HCT116 (cell line): Measurements from ENCODE around the gene RGPD3.

Experiments
- EZH2 ChIP-seq: fragments of 200-600 bp; sonication (generic); IDR thresholded peaks from 2 replicates; pipeline ENCODE4 v1.6.1; 2017; ENCODE audit warnings: antibody characterized with exemption, mixed run types
- POLR2A ChIP-seq: IDR thresholded peaks from 2 replicates; pipeline ENCODE4 v1.7.0; 2011; ENCODE audit warnings: borderline replicate concordance; ENCODE audit not compliant: insufficient read depth, insufficient read length; ENCODE audit errors: extremely low read depth
- SIN3A ChIP-seq: IDR thresholded peaks from 2 replicates; pipeline ENCODE4 v1.6.1; 2012; ENCODE audit warnings: low read depth
- TF ChIP-seq, protein P1 (sequence below): IDR thresholded peaks from 2 replicates; pipeline ENCODE4 v1.6.1; 2012
- TF ChIP-seq, protein P2 (sequence below): IDR thresholded peaks from 2 replicates; pipeline ENCODE4 v1.6.1; 2011; ENCODE audit warnings: mild to moderate bottlenecking, low read length, moderate library complexity; ENCODE audit not compliant: insufficient replicate concordance; ENCODE audit errors: extremely low read depth
- TF ChIP-seq, protein P3 (sequence below): IDR thresholded peaks from 2 replicates; pipeline ENCODE4 v1.6.1; 2012; ENCODE audit warnings: low read depth

DNA sequence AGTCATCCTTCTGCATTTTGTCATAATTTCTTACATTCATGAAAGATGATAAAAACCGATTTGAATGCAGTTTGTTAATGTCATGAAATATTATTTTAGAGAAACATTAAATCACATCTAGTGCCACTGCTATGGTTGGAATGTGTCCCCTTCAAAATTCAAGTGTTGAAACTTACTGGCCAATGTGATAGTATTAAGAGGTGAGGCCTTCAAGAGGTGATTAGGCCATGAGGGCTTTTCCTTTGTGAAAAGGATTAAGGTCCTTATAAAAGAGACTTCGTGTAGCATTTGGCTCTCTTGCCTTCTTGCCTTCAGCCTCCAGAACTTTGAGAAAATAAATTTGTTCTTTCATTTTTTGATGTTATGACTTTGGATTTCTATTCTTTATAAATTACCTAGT is 117.2 kb downstream of the RGPD3 start:
- TF ChIP-seq POLR2A = no peak
- no peak for TF ChIP-seq EZH2
- TF ChIP-seq, protein P1, sequence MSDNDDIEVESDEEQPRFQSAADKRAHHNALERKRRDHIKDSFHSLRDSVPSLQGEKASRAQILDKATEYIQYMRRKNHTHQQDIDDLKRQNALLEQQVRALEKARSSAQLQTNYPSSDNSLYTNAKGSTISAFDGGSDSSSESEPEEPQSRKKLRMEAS = no peak
- TF ChIP-seq, protein P2, sequence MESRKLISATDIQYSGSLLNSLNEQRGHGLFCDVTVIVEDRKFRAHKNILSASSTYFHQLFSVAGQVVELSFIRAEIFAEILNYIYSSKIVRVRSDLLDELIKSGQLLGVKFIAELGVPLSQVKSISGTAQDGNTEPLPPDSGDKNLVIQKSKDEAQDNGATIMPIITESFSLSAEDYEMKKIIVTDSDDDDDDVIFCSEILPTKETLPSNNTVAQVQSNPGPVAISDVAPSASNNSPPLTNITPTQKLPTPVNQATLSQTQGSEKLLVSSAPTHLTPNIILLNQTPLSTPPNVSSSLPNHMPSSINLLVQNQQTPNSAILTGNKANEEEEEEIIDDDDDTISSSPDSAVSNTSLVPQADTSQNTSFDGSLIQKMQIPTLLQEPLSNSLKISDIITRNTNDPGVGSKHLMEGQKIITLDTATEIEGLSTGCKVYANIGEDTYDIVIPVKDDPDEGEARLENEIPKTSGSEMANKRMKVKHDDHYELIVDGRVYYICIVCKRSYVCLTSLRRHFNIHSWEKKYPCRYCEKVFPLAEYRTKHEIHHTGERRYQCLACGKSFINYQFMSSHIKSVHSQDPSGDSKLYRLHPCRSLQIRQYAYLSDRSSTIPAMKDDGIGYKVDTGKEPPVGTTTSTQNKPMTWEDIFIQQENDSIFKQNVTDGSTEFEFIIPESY = no peak
- TF ChIP-seq SIN3A = no peak
- TF ChIP-seq, protein P3, sequence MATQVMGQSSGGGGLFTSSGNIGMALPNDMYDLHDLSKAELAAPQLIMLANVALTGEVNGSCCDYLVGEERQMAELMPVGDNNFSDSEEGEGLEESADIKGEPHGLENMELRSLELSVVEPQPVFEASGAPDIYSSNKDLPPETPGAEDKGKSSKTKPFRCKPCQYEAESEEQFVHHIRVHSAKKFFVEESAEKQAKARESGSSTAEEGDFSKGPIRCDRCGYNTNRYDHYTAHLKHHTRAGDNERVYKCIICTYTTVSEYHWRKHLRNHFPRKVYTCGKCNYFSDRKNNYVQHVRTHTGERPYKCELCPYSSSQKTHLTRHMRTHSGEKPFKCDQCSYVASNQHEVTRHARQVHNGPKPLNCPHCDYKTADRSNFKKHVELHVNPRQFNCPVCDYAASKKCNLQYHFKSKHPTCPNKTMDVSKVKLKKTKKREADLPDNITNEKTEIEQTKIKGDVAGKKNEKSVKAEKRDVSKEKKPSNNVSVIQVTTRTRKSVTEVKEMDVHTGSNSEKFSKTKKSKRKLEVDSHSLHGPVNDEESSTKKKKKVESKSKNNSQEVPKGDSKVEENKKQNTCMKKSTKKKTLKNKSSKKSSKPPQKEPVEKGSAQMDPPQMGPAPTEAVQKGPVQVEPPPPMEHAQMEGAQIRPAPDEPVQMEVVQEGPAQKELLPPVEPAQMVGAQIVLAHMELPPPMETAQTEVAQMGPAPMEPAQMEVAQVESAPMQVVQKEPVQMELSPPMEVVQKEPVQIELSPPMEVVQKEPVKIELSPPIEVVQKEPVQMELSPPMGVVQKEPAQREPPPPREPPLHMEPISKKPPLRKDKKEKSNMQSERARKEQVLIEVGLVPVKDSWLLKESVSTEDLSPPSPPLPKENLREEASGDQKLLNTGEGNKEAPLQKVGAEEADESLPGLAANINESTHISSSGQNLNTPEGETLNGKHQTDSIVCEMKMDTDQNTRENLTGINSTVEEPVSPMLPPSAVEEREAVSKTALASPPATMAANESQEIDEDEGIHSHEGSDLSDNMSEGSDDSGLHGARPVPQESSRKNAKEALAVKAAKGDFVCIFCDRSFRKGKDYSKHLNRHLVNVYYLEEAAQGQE = no peak
